Type B pancreatic cell (in vitro differentiated cells): ENCODE data around the gene FTCD. TPM values are rescaled to one million over a fixed set of nuclear protein-coding genes. Genes with fewer than 3 reads are reported as not detected.

Experiments used
- DNase-seq: peaks from one replicate; pipeline ENCODE4 v3.0.0; 2021; ENCODE audit warnings: mixed read lengths; ENCODE audit not compliant: unreplicated experiment; ENCODE audit errors: extremely low spot score
- H3K27ac Mint-ChIP-seq: 2 replicates; pipeline ENCODE4 v1.8.0; 2021; ENCODE audit warnings: mild to moderate bottlenecking, mixed read lengths
- H3K27me3 Mint-ChIP-seq: 2 replicates; pipeline ENCODE4 v1.8.0; 2021; ENCODE audit warnings: mixed read lengths
- H3K36me3 Mint-ChIP-seq: 2 replicates; pipeline ENCODE4 v1.8.0; 2021; ENCODE audit warnings: mixed read lengths
- H3K4me1 Mint-ChIP-seq: one replicate; pipeline ENCODE4 v1.8.0; 2021; ENCODE audit warnings: mixed read lengths; ENCODE audit not compliant: unreplicated experiment
- H3K4me3 Mint-ChIP-seq: 2 replicates; pipeline ENCODE4 v1.8.0; 2021; ENCODE audit warnings: mild to moderate bottlenecking, mixed read lengths
- H3K9me3 Mint-ChIP-seq: 2 replicates; pipeline ENCODE4 v1.8.0; 2021; ENCODE audit warnings: mixed read lengths
- total RNA-seq: library from RNA; stranded (reverse); gene quantifications from 2 replicates; pipeline ENCODE4 v1.2.1, GENCODE V29; 2021; ENCODE audit warnings: low replicate concordance
- TF ChIP-seq, protein P1 (sequence below): fragments of 200-600 bp; sonication (generic); conservative IDR thresholded peaks from 2 replicates; pipeline ENCODE4 v1.5.0; 2021; ENCODE audit warnings: antibody characterized with exemption, mild to moderate bottlenecking

Gene FTCD
- total RNA-seq, 1 donor from 2014 or later: 26.9 TPM

DNA sequence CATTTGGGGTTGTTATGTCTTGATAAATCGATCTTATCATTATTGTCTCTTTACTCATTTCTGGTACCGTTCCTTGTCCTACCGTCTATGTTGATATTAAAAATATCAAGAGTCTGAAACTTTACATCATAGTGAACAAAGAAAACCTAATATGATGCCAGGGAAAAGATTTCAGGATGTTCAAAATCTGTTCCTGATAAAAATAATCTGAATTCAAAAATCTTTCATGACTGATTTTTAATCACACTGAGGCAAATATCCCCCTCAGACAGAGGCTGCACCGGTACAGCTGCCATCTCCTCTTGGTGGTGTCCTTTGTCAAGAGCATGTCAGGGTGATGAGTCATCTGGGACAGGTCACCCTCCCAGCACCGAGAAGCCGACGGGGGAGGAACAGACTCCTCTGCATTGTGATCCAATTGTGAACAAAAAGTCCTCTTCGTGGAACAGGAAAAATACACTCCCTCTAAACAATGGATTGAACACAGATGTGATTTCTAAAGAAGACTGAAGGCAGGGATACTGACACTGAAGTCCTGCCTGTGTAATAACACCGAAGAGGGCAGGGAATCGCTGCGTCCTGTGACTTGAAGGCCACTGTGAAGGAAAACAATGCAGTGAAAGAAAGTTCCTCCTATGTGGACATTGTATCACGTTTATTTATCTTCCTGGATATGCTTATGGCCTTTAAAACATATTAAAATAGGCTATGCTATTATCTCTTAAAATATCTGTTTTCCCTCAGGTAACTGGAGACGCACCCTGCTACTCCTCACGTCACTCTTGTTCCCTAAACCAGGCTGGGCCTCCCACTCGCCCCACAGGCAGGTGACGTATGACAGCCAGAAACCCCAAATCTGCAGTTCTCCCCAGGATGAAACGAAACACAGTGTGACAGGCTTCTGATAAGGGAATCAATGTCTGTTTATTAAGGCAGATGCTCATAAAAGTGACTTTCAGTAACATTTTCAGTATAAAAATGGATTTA, 33.1 kb upstream of the FTCD start:
- Mint-ChIP-seq H3K4me3 (peak overlapping the region; percentile 46), H3K36me3 (peaks cover 2% of the 10 kb centered on the region), H3K4me1 (peaks cover 21% of the 10 kb centered on the region), H3K9me3 (no peaks in the 10 kb centered on the region), H3K27me3 (no peaks in the 10 kb centered on the region), H3K27ac (peak overlapping the region; percentile 88)
- TF ChIP-seq, protein P1, sequence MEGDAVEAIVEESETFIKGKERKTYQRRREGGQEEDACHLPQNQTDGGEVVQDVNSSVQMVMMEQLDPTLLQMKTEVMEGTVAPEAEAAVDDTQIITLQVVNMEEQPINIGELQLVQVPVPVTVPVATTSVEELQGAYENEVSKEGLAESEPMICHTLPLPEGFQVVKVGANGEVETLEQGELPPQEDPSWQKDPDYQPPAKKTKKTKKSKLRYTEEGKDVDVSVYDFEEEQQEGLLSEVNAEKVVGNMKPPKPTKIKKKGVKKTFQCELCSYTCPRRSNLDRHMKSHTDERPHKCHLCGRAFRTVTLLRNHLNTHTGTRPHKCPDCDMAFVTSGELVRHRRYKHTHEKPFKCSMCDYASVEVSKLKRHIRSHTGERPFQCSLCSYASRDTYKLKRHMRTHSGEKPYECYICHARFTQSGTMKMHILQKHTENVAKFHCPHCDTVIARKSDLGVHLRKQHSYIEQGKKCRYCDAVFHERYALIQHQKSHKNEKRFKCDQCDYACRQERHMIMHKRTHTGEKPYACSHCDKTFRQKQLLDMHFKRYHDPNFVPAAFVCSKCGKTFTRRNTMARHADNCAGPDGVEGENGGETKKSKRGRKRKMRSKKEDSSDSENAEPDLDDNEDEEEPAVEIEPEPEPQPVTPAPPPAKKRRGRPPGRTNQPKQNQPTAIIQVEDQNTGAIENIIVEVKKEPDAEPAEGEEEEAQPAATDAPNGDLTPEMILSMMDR: no peak
- no peak for DNase-seq

DNA sequence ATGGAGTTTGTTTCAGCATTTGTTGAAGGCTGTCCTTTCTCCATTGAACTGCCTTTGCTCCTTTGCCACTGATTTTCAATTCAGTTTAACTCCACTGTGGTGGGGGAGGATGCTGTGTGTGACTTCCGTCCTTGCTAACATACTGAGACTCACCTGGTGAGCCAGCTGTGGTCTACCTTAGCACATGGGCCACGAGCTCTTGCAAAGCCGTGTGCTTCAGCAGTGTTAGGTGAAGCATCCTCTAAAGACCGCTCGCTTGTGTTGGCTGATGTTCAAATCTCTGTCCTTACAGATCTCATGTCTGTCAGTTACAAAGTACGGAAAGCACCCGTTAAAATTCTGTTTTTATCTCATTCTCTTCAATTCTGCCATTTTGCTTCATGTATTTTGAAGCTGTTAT, 32.4 kb upstream of the FTCD start:
- no peaks in the 10 kb centered on the region for H3K9me3 Mint-ChIP-seq
- H3K4me1 Mint-ChIP-seq: peaks cover 21% of the 10 kb centered on the region
- H3K36me3 Mint-ChIP-seq: no peaks in the 10 kb centered on the region
- peak overlapping the region; percentile 0 for H3K4me3 Mint-ChIP-seq
- H3K27ac Mint-ChIP-seq: peak overlapping the region; percentile 88
- no peaks in the 10 kb centered on the region for H3K27me3 Mint-ChIP-seq
- TF ChIP-seq, protein P1: no peak
- no peak for DNase-seq

DNA sequence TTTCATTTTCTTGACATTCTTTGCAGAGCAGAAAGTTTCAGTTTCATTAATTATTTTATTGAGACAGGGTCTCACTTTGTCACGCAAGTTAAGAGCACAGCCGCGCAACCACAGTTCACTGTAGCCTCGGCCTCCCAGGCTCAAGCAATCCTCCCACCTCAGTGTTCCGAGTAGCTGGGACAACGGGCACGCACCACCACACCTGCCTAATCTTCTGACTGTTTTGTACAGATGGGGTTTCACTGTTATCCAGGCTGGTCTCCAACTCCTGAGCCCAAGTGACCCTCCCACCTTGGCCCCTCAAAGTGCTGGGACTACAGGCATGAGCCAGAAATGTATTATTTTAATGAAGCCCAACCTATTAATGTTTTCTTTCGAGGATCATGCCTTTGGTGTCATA, 31.9 kb upstream of the FTCD start:
- Mint-ChIP-seq H3K4me1 (peaks cover 21% of the 10 kb centered on the region), H3K27ac (no peak overlapping the region), H3K27me3 (no peaks in the 10 kb centered on the region), H3K36me3 (no peaks in the 10 kb centered on the region), H3K4me3 (no peak overlapping the region), H3K9me3 (no peaks in the 10 kb centered on the region)
- TF ChIP-seq, protein P1: no peak
- no peak for DNase-seq

DNA sequence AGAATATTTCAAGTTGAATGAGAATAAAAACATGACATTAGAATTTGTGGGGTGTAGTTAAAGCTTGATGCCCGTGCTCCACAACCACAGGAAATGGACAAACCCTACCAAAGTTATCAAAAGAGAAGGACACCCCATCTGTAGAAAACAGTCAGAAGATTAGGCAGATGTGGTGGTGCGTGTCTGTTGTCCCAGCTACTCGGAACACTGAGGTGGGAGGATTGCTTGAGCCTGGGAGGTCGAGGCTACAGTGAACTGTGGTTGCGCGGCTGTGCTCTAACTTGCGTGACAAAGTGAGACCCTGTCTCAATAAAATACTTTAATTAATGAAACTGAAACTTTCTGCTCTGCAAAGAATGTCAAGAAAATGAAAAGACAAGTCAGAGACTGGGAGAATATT, 30.3 kb upstream of the FTCD start:
- Mint-ChIP-seq H3K27ac (peak overlapping the region; percentile 95), H3K27me3 (no peaks in the 10 kb centered on the region), H3K4me3 (peak overlapping the region; percentile 94), H3K36me3 (no peaks in the 10 kb centered on the region), H3K9me3 (no peaks in the 10 kb centered on the region), H3K4me1 (peaks cover 21% of the 10 kb centered on the region)
- TF ChIP-seq, protein P1: no peak
- DNase-seq: no peak

DNA sequence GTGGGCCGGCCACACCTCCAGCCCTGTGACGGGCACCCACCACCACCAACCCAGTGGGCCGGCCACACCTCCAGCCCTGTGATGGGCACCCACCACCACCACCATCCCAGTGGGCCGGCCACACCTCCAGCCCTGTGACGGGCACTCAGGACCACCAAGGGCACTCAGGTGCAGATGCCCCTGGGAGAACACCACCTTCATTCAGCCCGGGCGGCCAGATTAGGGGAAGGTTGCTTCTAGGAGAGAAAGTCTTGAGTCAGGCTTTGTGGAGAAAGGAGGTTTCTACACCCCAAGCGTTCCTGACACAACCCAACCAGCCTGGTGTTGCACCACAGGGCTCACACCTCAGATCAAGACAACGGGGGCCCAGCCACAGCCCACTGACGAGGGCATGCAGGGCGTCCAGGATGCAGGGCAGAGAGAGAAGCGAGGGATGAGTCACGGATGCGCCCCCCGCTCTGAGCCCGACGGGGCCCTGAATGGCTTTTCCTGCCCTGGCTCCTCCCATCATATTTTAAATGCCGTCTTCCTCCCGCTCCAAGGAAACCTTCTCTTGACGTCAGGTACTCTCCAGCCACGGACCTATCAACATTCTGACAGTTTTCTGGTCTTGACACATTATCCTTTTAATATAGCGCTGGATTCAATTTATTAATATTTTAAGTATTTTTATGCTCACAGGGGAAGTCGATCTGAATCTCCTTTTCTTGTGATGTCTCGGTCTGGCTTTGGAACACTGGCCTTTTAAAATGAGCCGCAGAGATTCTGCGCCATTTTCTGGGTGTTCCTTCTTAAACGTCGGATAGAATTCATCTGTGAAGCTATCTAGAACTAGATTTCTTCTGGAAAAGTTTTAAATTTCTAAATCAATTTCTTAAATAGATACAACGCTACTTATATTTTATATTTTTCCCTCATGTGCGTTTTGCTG, 29.5 kb upstream of the FTCD start:
- H3K4me1 Mint-ChIP-seq: peaks cover 21% of the 10 kb centered on the region
- peak overlapping the region; percentile 95 for H3K27ac Mint-ChIP-seq
- H3K36me3 Mint-ChIP-seq: no peaks in the 10 kb centered on the region
- H3K4me3 Mint-ChIP-seq: peak overlapping the region; percentile 94
- no peaks in the 10 kb centered on the region for H3K27me3 Mint-ChIP-seq
- TF ChIP-seq, protein P1: no peak
- no peaks in the 10 kb centered on the region for H3K9me3 Mint-ChIP-seq
- peak; percentile 86 for DNase-seq
